HG02571 (cell line): ENCODE measurements around the gene TMEM184B.
"Not testable (repeated sequence)": the region's sequence is repeated elsewhere in the genome, so short reads cannot be mapped to it uniquely, and the experiment has no call there.

ENCODE experiments used
- ATAC-seq: cut with Tn5 transposase; IDR thresholded peaks from one replicate; pipeline ENCODE4 v1.9.1; 2021; ENCODE audit warnings: mild to moderate bottlenecking, moderate library complexity; ENCODE audit not compliant: unreplicated experiment

TMEM184B gene

DNA sequence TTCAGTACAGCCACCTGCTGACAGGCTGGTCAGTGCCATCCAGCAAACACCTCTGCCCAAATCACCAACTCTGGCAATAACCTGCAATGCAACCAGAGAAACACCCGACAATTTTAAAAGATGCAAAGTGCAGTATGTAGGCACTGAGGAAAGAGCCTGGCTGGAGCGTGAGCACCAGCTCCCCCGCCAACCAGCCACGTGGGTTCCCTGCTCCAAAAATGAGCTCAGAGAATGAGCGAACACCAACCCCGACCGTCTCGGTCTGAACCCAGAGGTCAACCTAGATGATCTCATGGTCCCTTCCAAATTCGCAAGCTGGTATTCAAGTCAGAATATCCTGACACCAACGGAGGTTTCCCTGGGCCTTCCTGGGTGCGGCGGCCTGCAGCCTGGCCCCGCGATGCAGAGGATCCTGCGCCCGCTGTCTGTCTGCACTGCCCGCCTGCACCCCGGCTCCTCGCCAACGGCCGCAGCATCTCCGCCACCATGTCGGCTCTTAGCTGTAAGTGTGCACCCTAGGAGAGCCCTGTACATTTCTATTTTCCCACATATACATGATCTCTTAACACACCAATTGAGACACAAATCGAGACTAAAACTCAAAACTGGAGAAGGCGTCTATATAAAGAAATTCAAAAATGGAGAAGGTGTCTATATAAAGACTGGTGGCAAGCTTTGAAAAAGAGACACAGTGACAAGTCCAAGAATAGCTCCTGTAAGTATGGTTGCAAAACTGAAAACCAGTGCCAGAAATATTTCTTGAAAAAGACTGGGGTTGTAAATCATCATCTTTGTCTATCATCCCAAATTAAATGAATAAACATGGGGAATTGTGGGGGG is 22.8 kb downstream of the TMEM184B start:
- ATAC-seq = no peak

DNA sequence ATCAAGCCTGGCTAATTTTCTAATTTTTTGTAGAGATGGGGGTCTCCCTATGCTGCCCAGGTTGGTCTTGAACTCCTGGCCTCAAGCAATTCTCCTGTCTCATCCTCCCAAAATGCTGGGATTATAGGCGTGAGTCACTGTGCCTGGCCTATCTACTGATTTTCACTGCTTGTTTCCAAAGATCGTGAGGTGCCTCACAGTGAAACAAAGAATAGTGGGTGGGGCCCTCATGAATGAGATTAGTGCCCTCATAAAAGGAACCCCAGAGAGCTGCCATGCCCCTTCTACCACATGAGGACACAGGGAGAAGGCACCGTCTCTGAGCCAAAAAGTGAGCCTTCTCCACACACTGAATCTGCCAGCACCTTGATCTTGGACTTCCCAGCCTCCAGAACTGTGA is 23.5 kb downstream of the TMEM184B start:
- ATAC-seq = no peak

DNA sequence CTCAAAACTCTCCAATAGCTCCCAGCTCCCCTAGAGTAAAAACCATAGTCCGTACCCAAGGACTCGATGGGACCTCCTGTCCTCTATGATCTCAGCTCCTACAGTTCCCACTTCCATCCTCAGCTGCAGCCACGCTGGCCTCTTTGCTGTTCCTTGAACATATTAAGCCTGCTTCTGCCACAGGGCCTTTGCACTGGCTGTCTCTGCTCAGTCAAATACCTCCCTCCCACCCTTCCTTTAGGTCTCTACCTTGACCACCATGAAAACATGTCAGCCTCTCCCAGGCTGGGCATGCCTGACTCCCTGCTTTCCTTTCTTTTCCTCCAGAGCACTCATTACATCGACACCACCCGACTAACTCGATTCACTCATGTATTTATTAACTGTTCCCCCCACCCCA is 24.5 kb downstream of the TMEM184B start:
- ATAC-seq = no peak

DNA sequence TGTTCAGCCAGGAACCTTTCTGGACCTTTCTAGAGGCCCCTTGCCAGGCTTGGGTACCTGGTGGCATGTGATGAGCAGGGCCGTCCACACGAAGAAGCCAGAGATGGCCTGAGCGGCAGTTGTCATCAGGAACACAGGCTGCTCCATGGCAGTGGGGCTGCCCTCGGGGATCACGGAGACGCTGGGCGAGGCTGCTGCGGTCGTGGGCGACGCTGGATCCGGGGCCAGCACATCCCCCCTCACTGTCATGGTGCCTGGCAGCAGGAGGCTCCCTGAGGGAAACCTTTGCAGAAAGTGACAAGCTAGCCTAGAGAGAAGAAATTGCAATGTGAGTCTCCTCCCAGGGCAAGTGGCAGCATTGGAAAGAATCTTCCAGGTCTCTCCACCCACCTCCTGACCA is 25.1 kb downstream of the TMEM184B start:
- ATAC-seq = no peak

DNA sequence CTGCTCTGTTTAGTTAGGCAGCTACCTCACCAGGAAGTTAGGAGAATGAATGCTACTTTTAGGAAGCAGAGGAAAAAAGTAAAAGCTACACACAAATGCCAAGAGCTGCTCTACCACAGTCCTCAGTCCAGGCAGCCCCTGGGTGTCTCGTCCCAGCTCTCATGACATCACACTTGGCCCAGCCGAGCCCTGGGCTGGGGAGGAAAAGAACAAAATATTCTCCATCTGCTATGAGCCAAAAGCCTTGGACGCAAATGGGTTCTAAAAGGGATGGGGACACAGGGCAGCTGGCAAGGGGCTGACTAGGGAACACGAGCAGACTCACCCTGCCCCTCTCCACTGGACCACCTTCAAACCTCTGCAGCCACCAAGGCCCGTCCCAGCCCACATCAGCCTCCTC is 26.1 kb downstream of the TMEM184B start:
- no peak for ATAC-seq

DNA sequence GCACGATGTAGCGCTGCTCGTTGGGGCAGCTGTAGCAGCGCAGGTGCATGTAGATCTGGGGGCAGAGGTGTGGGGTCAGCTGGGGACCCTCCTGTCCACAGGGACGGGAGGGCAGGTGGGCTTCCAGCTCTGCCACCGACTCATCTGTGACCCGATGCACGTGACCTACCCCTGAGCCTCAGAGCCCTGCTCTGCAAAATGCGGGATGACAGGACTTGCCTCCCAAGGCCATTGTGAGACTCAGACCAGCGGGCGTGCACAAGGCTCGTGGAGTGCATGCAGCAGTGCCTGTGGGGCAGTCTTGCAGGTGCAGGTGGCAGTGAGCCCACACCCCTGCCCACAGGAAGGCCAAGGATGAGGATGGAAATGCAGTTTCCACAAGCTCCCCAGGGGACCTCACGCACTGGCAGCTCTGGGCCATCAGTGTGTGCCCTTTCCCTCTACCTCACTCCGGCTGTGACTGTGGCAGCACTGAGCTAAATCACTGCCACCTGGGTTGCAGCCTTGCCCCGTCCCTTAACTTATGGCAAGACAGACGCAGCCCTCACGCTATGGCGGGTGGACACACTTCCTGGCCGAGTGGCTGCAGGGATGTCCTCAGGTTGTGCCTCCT is 26.7 kb downstream of the TMEM184B start:
- ATAC-seq = no peak

DNA sequence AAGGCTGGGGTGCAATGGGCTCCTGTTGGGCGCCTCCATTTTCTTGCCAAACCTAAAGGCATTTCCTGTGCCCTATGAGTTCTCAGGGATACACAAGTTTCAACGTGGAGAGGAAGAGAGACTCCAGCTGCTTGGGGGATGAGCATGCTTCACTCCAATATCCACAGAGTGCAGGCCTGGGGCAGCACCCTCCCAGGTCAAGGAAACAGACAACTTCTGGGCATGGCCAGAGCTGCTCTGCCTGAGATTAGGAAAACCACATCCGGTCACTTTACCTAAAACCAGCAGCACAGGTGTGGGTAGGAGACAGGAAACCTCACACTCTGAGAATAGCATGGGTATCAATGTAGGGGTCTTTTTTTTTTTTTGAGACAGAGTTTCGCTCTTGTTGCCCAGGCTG is 28.7 kb downstream of the TMEM184B start:
- ATAC-seq = no peak

DNA sequence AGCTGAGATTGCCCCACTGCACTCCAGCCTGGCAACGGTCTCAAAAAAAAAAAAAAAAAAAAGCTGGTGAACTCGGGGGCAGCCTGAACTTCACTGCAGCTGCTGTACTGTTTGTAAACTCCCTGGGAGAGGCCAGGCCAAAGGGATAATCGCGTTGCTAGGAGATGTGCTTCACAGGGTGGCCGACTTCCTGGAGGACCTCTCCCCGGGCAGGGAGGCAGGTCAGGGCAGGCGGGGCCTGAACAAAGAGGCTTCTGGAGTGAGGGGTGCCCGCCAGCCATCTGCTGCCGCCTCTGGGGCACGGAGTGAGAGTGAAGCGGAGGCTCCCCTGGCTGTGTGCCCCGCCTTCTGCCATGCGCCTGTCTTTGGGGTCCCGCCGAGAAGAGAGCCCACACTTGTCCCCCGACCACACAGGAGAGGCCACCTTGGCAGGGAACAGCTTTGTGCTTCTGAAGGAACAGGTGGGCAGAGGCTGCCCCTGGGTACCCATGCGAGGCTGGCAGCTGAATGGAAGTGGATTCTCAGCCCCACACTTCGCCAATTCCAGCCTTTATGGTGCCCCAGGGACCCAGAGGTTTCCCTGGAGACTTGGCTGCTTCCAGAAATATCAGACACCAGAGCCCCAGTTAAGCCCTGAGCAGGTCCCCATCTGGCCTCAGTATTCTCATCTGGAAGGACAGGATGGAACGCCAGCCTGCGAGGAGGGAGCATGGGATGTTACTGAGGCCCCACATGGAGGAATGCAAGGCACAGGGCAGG is 29.6 kb downstream of the TMEM184B start:
- ATAC-seq = no peak

DNA sequence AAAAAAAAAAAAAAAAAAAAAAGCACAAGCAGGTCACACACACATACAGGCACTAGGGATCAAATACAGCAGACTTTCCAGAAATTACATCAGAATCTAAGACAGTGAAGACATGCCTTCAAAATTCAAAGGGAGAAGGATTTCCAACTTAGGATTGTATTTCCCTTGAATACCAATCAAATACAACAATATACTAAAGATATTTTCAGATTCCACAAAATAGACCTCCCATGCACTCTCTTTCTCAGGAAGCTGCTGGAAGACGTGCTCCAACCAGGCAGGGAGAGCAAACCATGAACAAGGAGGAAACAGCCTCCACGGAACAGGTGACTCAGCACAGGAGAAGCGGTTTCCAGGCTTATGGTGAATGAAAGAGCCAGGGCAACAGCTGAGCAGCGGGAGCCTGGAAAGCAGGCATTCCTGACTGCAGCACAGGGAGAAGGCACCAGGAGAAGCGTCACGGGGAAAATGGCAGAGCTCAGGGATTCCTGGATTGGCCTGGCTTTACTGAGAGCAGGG is 32.0 kb downstream of the TMEM184B start:
- no peak for ATAC-seq

DNA sequence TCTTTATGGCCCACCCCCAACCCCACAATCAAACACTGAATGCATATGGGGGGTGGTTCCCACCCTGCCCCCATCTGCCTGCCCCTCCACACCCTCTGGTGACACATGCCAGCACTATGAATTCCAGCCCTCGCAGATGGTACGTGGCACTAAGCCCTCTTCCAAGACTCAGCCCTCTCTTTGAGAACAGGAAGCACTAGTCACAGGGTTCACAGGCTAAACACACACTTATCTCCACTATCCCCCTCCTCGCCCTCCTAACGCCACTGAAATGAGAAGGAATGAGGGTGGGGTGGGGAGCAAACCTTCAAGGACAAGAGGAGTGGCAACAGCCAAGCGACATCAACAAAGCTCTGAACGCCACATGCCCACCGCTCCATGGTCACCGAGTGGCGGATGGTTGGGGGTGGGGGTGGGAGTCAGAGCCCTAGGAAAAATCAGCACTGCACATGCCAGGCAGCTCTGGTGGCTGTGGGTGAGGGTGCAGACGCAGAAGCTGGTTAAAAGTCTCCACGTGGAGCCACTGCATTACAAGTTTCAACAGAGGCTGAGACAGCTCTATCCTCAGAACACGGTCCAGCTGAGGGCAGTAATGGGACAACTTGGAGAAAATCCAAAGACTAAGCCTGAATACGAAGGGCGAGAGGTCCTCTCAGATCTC is 33.6 kb downstream of the TMEM184B start:
- no peak for ATAC-seq

DNA sequence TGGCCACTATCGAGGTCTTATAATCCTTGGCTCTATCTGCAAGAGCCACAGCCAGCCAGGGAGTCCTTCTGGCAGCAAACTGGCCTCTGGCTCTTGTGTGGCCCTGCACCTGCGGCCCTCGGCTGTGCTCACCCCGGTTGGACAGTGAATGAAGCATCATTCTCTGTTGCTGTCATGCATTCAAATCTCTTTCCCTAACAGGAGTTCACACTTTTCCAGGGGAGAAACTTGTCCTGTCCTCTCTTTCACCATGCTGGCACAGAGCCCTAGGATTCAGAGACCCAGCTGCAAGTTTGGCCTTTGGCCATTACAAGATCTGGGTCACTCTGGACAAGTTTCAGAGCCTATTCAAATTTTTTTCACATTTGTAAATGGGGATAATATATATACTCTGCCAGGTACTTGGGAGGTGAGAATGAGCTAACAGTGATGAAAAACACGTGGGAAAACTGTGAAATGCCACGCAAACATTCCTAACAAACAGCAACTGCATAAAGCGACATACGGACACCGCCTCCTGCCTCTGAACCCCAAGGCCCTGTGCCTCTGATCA is 34.2 kb downstream of the TMEM184B start:
- ATAC-seq = no peak

DNA sequence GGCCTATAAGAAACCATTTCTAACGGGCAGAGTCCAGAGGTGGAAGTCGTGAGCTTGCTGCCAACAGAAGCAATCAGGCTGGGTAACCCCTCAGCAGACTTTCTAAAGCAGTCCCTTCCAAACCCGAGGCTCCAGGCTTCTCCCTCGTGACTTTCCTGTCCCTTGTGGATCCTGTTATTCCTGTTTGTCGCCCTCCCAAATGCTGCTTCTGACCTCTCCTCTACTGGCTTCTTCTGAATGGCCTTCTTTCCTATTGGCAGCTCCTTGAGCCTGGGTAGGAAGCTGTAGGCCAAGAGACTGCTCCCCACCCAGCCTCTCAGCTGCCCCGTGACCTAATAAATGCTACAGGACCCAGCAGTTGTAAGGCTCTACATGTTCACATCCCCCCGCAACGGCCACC is 36.0 kb downstream of the TMEM184B start:
- ATAC-seq = no peak

DNA sequence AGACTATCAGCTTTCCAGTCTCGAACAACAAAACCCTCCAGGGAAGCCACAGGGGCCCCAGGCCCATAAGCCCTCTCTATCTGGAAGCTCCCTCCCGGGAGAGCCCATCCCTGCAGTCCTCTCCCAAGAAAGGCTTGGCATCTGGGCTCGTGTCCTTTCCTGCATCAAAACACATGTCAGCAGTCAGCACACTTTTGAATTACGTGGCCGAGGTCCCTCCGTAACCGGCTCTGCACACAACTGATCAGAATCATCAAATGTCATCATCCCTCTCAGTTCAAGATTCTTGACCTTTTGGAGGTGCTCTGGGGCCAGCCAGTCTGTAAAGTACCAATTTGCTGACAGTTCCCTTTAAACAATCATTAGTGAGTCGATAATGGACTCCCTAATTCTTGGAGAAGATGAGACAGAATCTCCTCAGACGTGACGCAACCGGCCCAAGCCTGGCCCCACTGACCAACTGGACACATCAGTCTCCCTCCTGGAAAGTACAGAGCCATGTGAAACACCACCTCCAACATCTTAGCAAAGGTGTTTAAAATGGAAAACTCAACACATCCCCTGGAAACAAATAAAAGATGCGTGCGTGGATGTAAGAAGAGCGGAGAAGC is 37.5 kb downstream of the TMEM184B start:
- ATAC-seq = no peak

DNA sequence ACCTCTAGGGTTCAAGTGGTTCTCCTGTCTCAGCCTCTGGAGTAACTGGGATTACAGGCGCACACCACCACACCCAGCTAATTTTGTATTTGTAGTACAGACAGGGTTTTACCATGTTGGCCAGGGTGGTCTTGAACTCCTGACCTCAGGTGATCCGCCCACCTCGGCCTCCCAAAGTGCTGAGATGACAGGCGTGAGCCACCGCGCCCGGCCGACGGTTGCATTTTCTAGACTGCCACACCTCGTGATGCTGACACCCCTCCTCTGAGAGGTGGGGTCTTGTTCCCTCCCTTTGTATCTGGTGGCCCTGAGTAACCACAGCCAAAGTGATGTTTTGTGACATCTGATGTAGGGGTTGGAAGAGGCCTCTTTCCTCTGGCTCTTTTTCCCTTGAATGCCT is 39.0 kb downstream of the TMEM184B start:
- ATAC-seq = not testable (repeated sequence)

DNA sequence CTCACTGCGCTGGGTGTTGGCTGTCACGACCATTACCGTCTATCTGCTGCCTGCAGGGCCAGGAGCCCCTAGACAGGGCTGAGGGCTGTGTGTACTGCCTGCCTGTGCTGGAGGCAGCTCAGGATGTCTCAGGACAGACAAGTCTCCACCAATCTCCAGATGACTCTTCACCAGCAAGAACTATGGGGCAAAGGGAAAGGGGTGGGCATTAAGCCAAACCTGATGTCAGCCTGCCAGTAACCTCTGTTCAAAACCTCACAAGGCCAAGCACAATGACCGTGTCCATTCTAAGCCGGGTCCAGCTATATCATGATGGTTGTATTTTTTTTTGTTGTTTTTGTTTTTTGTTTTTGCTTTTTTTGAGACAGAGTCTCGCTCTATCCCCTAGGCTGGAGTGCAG is 39.4 kb downstream of the TMEM184B start:
- no peak for ATAC-seq

DNA sequence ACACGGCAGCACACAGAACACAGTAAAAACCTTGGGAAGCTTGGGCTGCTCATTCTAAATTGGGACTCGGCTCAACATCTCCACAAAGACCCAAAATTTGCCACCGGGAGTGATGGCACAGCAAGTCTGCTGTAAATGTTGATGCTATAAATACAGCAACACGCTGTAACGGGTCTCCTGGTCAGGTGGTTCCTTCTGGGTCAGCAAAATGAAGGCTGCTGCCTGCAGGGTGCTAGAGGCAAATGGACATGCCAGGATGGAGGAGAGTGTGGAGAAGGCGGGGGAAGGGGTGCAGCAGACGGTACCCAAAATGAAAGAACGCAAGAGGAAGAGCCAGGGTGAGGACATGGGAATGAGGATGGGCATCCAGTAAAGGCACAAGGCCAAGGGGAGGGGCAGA is 40.6 kb downstream of the TMEM184B start:
- ATAC-seq = no peak

DNA sequence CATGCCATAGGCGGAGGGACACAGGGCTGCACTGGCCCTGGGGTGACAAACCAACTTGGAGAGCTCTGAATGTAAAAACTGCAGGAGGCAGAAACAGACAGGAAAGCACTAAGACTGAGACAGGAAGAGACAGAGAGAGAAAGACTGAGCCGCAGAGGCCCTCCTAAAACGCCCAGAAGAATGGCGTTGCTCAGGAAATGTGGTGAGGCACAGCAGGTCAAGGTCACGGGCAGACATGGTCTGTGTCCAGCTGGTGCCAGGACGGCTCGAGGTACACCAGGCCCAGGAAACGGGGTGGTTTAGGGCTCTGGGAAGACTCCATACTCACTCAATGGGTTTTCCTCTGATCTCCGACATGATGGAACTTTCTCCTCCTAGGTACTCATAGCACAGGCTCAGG is 41.9 kb downstream of the TMEM184B start:
- no peak for ATAC-seq

DNA sequence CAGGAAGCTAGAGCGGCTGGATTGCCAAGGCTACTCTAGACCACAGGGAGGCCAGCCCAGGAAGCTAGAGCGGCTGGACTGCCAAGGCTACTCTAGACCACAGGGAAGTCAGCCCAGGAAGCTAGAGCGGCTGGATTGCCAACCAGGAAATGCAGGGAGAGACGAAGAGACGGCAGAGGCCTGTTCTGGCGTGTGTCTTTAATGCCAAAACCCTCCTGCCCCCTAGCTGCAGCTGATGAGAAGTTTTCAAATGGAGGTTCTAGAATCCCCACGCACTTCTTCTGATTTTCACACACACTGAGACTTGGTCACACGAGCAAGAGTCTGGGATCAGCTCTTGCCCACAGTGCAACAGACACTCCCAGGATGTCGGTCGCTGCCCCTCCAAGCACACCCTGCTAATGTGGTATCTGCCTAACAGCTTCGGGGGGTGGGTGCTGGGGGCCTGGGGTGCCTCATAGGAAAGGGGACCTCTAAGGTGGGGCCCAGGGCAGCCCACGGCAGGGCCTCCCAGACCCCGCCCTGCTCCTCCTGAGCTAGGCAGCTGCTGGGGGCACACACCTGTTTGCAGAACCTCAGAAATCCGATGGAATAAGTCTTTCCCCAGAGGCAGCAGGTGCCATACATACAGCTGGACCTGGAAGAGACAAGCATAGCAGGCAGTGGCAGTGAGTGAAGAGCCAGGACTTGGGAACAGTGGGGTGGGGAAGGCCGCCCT is 42.5 kb downstream of the TMEM184B start:
- ATAC-seq = no peak

DNA sequence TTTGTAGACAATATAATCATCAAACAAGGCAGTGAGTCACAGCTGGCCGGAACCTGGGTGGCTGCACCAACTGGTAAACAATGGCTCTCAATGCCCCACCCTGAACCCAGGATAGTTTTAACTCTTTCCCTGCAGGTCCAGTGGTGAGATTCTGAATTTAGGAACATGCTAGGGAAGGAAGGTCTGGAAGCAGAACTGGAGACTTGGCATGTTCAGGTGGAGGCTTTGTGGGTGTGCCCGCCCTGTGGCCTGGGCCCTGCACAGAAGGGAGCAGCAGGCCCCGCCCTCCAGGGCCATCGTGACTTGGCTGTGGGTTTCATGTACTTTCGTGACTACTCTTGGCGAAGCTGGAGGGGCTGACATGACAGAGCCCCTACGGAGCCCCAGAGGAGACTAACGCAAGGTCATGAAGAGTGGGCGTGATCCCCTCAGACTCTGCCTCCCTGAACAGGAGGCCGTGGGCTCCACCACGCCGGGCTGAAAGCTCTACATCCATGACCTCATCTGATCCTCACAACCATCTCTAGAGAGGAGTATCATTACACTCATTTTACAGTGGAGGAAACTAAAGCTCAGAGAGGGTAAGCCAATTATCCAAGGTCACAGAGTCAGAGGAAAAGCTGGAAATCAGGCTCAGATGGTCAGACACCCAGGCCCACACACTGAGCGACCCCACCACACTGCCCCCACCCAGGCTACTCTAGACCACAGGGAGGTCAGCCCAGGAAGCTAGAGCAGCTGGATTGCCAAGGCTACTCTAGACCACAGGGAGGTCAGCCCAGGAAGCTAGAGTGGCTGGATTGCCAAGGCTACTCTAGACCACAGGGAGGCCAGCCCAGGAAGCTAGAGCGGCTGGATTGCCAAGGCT is 43.7 kb downstream of the TMEM184B start:
- no peak for ATAC-seq
